ENCODE results near the gene FGD5.

DNA sequence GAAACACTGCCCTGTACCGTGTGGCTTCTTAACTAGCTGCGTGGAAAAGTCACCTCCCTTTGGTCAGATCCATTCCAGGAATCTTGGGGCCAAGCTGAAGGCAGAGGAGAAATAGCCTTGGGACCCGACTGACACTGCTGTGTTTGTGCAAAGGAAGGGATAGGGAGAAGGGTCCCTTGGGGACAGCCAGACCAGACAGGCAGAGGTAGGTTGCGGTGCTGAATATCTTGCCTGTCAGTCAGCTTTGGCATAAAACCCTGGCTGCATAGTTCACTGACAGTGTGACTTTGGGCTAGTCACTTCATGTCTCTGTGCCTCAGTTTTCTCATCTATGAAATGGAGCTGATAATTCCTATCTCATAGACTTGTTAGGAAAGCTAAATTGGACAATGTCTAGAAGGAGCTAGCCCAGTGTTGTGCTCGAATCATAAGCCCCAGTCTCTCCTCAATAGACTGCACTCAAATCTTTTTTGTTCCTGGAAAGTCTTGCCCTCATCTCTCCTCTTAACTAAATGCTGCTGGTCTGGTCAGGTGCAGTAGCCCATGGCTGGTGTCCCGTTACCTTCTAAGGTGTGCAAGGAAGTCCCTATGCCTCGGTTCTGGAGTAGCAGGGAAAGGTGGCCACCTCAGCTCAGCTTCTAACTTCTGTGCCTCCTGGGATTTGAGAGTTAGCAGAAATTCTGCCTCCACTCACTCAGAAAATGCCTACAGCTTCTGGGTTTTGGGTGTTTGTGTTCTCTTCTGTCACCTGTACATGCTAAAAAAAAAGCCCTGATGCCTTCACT, 25.8 kb downstream of the FGD5 start:
- TF ChIP-seq, protein P1, sequence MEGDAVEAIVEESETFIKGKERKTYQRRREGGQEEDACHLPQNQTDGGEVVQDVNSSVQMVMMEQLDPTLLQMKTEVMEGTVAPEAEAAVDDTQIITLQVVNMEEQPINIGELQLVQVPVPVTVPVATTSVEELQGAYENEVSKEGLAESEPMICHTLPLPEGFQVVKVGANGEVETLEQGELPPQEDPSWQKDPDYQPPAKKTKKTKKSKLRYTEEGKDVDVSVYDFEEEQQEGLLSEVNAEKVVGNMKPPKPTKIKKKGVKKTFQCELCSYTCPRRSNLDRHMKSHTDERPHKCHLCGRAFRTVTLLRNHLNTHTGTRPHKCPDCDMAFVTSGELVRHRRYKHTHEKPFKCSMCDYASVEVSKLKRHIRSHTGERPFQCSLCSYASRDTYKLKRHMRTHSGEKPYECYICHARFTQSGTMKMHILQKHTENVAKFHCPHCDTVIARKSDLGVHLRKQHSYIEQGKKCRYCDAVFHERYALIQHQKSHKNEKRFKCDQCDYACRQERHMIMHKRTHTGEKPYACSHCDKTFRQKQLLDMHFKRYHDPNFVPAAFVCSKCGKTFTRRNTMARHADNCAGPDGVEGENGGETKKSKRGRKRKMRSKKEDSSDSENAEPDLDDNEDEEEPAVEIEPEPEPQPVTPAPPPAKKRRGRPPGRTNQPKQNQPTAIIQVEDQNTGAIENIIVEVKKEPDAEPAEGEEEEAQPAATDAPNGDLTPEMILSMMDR (conservative IDR thresholded peaks at IDR 0.05; ENCODE audit: low read depth in 2 of 2) = no peak
- TF ChIP-seq POLR2AphosphoS5 (IDR thresholded peaks at IDR 0.05; ENCODE audit: low read depth) (no peak), EZH2 (IDR thresholded peaks at IDR 0.05; ENCODE audit: low read depth, unreplicated experiment) (no peak), JUNB (IDR thresholded peaks at IDR 0.05; ENCODE audit: unreplicated experiment) (no peak), CREB1 (CRISPR knock-in tag; IDR thresholded peaks at IDR 0.05; ENCODE audit: low read depth) (no peak), NANOG (IDR thresholded peaks at IDR 0.05; ENCODE audit: borderline replicate concordance) (no peak), EZH2phosphoT487 (IDR thresholded peaks at IDR 0.05; ENCODE audit: unreplicated experiment) (no peak), REST (IDR thresholded peaks at IDR 0.05; ENCODE audit: unreplicated experiment) (no peak), ZNF114 (CRISPR knock-in tag; IDR thresholded peaks at IDR 0.05) (no peak), STAT1 (IDR thresholded peaks at IDR 0.05; ENCODE audit: unreplicated experiment) (no peak)
- TF ChIP-seq, protein P2, sequence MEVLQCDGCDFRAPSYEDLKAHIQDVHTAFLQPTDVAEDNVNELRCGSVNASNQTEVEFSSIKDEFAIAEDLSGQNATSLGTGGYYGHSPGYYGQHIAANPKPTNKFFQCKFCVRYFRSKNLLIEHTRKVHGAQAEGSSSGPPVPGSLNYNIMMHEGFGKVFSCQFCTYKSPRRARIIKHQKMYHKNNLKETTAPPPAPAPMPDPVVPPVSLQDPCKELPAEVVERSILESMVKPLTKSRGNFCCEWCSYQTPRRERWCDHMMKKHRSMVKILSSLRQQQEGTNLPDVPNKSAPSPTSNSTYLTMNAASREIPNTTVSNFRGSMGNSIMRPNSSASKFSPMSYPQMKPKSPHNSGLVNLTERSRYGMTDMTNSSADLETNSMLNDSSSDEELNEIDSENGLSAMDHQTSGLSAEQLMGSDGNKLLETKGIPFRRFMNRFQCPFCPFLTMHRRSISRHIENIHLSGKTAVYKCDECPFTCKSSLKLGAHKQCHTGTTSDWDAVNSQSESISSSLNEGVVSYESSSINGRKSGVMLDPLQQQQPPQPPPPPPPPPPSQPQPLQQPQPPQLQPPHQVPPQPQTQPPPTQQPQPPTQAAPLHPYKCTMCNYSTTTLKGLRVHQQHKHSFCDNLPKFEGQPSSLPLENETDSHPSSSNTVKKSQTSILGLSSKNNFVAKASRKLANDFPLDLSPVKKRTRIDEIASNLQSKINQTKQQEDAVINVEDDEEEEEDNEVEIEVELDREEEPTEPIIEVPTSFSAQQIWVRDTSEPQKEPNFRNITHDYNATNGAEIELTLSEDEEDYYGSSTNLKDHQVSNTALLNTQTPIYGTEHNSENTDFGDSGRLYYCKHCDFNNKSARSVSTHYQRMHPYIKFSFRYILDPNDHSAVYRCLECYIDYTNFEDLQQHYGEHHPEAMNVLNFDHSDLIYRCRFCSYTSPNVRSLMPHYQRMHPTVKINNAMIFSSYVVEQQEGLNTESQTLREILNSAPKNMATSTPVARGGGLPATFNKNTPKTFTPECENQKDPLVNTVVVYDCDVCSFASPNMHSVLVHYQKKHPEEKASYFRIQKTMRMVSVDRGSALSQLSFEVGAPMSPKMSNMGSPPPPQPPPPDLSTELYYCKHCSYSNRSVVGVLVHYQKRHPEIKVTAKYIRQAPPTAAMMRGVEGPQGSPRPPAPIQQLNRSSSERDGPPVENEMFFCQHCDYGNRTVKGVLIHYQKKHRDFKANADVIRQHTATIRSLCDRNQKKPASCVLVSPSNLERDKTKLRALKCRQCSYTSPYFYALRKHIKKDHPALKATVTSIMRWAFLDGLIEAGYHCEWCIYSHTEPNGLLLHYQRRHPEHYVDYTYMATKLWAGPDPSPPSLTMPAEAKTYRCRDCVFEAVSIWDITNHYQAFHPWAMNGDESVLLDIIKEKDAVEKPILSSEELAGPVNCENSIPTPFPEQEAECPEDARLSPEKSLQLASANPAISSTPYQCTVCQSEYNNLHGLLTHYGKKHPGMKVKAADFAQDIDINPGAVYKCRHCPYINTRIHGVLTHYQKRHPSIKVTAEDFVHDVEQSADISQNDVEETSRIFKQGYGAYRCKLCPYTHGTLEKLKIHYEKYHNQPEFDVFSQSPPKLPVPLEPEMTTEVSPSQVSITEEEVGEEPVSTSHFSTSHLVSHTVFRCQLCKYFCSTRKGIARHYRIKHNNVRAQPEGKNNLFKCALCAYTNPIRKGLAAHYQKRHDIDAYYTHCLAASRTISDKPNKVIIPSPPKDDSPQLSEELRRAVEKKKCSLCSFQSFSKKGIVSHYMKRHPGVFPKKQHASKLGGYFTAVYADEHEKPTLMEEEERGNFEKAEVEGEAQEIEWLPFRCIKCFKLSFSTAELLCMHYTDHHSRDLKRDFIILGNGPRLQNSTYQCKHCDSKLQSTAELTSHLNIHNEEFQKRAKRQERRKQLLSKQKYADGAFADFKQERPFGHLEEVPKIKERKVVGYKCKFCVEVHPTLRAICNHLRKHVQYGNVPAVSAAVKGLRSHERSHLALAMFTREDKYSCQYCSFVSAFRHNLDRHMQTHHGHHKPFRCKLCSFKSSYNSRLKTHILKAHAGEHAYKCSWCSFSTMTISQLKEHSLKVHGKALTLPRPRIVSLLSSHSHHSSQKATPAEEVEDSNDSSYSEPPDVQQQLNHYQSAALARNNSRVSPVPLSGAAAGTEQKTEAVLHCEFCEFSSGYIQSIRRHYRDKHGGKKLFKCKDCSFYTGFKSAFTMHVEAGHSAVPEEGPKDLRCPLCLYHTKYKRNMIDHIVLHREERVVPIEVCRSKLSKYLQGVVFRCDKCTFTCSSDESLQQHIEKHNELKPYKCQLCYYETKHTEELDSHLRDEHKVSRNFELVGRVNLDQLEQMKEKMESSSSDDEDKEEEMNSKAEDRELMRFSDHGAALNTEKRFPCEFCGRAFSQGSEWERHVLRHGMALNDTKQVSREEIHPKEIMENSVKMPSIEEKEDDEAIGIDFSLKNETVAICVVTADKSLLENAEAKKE (CRISPR knock-in tag; IDR thresholded peaks at IDR 0.05) = no peak
- TF ChIP-seq, protein P3, sequence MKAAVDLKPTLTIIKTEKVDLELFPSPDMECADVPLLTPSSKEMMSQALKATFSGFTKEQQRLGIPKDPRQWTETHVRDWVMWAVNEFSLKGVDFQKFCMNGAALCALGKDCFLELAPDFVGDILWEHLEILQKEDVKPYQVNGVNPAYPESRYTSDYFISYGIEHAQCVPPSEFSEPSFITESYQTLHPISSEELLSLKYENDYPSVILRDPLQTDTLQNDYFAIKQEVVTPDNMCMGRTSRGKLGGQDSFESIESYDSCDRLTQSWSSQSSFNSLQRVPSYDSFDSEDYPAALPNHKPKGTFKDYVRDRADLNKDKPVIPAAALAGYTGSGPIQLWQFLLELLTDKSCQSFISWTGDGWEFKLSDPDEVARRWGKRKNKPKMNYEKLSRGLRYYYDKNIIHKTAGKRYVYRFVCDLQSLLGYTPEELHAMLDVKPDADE (IDR thresholded peaks at IDR 0.05) = no peak
